ENCODE data around the gene NDUFA8.

DNA sequence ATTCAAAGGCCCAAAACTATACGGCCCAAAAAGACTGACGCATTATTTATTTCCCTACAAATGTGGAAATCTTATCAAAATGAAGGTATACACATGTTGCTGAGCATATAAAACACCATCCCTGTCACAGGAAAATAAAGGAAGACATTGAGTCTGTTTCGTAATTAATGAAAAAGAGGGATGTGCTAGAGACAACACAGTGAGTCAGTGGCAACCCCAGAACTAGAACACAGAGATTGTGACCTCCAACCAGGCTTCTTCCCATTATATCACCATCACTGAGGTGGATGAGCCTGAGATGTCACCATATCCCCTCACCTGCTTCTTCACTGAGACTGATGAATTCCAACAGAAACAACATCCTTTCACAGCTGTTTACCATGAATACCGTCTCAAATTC, 3.8 kb downstream of the NDUFA8 start:
- TF ChIP-seq, protein P1, sequence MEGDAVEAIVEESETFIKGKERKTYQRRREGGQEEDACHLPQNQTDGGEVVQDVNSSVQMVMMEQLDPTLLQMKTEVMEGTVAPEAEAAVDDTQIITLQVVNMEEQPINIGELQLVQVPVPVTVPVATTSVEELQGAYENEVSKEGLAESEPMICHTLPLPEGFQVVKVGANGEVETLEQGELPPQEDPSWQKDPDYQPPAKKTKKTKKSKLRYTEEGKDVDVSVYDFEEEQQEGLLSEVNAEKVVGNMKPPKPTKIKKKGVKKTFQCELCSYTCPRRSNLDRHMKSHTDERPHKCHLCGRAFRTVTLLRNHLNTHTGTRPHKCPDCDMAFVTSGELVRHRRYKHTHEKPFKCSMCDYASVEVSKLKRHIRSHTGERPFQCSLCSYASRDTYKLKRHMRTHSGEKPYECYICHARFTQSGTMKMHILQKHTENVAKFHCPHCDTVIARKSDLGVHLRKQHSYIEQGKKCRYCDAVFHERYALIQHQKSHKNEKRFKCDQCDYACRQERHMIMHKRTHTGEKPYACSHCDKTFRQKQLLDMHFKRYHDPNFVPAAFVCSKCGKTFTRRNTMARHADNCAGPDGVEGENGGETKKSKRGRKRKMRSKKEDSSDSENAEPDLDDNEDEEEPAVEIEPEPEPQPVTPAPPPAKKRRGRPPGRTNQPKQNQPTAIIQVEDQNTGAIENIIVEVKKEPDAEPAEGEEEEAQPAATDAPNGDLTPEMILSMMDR (IDR thresholded peaks at IDR 0.05): no peak
- no peak for TF ChIP-seq POLR2A (IDR thresholded peaks at IDR 0.05)
